GM12873 (cell line): Measurements from ENCODE around the gene INSIG1.

Source experiments
- CTCF ChIP-seq: IDR thresholded peaks from 2 replicates; pipeline ENCODE4 v1.5.1; 2012; ENCODE audit warnings: low read depth, mild to moderate bottlenecking, moderate library complexity, low read length, control low read depth; ENCODE audit not compliant: insufficient read depth; ENCODE audit errors: missing control alignments

INSIG1 gene

GRCh38 chr7:155324918-155325235, 27.2 kb downstream of the INSIG1 start:
- no peak for TF ChIP-seq CTCF

GRCh38 chr7:155326385-155326784, 28.7 kb downstream of the INSIG1 start:
- TF ChIP-seq CTCF: no peak

GRCh38 chr7:155327590-155328320, 30.1 kb downstream of the INSIG1 start:
- no peak for TF ChIP-seq CTCF

- no peak for TF ChIP-seq CTCF
Observed at GRCh38 chr7:155329225-155329624, 31.5 kb downstream of the INSIG1 start.

GRCh38 chr7:155331396-155331795, 33.7 kb downstream of the INSIG1 start:
- no peak for TF ChIP-seq CTCF

GRCh38 chr7:155333346-155334234, 35.9 kb downstream of the INSIG1 start:
- no peak for TF ChIP-seq CTCF

- no peak for TF ChIP-seq CTCF
Observed at GRCh38 chr7:155336812-155337602, 39.3 kb downstream of the INSIG1 start.
